Measurements from ENCODE around the gene HSPA8.

DNA sequence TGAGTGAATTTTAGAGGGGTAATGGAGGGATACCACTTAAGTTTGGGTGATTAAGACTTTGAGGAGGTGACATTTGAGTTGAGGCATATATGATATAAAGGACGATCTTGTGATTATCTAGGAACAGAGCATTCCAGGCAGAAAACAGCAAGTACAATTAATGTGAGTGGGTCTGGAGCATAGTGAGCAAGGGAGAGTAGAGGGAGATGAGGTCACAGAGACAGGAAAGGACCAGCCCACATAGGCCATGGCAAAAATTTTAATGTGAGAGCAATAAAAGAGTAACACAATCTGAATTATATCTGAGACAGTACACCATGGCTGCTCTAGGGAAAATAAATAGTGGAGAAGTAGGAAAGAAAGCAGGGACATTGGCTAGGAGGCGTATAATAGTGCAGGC, 14.5 kb upstream of the HSPA8 start:
- TF ChIP-seq, protein P1, sequence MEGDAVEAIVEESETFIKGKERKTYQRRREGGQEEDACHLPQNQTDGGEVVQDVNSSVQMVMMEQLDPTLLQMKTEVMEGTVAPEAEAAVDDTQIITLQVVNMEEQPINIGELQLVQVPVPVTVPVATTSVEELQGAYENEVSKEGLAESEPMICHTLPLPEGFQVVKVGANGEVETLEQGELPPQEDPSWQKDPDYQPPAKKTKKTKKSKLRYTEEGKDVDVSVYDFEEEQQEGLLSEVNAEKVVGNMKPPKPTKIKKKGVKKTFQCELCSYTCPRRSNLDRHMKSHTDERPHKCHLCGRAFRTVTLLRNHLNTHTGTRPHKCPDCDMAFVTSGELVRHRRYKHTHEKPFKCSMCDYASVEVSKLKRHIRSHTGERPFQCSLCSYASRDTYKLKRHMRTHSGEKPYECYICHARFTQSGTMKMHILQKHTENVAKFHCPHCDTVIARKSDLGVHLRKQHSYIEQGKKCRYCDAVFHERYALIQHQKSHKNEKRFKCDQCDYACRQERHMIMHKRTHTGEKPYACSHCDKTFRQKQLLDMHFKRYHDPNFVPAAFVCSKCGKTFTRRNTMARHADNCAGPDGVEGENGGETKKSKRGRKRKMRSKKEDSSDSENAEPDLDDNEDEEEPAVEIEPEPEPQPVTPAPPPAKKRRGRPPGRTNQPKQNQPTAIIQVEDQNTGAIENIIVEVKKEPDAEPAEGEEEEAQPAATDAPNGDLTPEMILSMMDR (IDR thresholded peaks at IDR 0.05; ENCODE audit: poor library complexity, severe bottlenecking) = no peak
- TF ChIP-seq EP300 (conservative IDR thresholded peaks at IDR 0.05; ENCODE audit: poor library complexity, severe bottlenecking) (no peak), RAD21 (conservative IDR thresholded peaks at IDR 0.05) (no peak), TAF1 (IDR thresholded peaks at IDR 0.05; ENCODE audit: low read depth) (no peak), POLR2AphosphoS5 (IDR thresholded peaks at IDR 0.05) (no peak), EZH2 (IDR thresholded peaks at IDR 0.05; ENCODE audit: borderline replicate concordance, insufficient read depth, low read length, poor library complexity, severe bottlenecking) (no peak), SMC3 (conservative IDR thresholded peaks at IDR 0.05; ENCODE audit: poor library complexity) (no peak), MXI1 (conservative IDR thresholded peaks at IDR 0.05; ENCODE audit: poor library complexity, severe bottlenecking) (no peak)
- TF ChIP-seq, protein P2, sequence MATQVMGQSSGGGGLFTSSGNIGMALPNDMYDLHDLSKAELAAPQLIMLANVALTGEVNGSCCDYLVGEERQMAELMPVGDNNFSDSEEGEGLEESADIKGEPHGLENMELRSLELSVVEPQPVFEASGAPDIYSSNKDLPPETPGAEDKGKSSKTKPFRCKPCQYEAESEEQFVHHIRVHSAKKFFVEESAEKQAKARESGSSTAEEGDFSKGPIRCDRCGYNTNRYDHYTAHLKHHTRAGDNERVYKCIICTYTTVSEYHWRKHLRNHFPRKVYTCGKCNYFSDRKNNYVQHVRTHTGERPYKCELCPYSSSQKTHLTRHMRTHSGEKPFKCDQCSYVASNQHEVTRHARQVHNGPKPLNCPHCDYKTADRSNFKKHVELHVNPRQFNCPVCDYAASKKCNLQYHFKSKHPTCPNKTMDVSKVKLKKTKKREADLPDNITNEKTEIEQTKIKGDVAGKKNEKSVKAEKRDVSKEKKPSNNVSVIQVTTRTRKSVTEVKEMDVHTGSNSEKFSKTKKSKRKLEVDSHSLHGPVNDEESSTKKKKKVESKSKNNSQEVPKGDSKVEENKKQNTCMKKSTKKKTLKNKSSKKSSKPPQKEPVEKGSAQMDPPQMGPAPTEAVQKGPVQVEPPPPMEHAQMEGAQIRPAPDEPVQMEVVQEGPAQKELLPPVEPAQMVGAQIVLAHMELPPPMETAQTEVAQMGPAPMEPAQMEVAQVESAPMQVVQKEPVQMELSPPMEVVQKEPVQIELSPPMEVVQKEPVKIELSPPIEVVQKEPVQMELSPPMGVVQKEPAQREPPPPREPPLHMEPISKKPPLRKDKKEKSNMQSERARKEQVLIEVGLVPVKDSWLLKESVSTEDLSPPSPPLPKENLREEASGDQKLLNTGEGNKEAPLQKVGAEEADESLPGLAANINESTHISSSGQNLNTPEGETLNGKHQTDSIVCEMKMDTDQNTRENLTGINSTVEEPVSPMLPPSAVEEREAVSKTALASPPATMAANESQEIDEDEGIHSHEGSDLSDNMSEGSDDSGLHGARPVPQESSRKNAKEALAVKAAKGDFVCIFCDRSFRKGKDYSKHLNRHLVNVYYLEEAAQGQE (IDR thresholded peaks at IDR 0.05; ENCODE audit: borderline replicate concordance) = no peak

Measured in neural cell (in vitro differentiated cells).